ENCODE data around the gene TIPRL.

TIPRL gene

DNA sequence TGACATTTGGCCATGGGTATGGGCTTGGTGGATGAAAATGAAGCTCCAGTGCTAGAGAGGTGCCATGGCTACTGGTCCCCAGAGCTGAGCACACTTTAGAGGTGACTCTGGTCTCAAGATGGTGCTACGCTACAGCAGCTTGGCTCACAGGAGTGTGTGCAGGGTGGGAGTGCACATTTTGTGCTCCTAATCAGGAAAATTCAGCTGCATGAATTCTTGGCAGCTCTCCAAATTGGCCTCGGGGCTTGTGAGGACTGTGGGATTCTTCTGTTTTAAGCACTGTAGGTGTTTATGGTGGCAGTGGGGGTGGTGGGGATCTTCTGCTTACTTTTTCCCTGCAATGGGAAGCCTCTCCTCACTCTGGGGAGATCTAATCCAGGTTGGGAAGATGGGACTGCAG, 17.3 kb upstream of the TIPRL start:
- Histone ChIP-seq H3K36me3 (ENCODE audit: insufficient read depth) (no peaks in the 10 kb centered on the region), H3K27ac (no peak overlapping the region), H3K27me3 (ENCODE audit: insufficient read depth, low read depth) (no peaks in the 10 kb centered on the region; the same call in 1 of the 2 replicates), H4K20me1 (ENCODE audit: insufficient read depth) (no peaks in the 10 kb centered on the region), H3K4me2 (no peak overlapping the region), H3K79me2 (ENCODE audit: insufficient read depth, low read depth) (no peaks in the 10 kb centered on the region), H2AFZ (ENCODE audit: low read depth) (no peak overlapping the region), H3K4me1 (ENCODE audit: low read depth, poor library complexity, severe bottlenecking) (no peaks in the 10 kb centered on the region), H3K4me3 (IDR thresholded peaks at IDR 0.05; ENCODE audit: insufficient read depth, low read depth, low read length) (no peak overlapping the region), H3K9ac (no peak overlapping the region)
- TF ChIP-seq CTCF (conservative IDR thresholded peaks at IDR 0.05; ENCODE audit: low read depth, low read length) = no peak

DNA sequence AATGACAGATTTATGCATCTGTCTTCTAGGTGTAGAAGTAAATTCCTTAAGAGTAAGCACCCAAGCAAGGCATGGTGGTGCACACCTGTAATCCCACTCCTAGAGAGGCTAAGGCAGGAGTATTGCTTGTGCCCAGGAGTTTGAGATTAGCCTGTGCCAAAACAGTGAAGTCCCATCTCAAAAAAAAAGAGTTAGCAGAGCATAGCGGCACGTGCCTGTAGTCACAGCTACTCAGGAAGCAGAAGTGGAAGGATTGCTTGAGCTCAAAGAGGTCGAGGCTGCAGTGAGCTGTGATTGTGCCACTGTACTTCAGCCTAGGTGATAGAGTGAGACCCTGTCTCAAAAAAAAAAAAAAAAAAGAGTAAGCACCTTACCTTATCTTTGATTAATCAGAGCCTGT, 15.1 kb upstream of the TIPRL start:
- Histone ChIP-seq H3K4me3 (IDR thresholded peaks at IDR 0.05; ENCODE audit: insufficient read depth, low read depth, low read length) (no peak overlapping the region), H3K27me3 (ENCODE audit: insufficient read depth, low read depth) (no peaks in the 10 kb centered on the region; the same call in 1 of the 2 replicates), H3K4me2 (no peak overlapping the region), H3K27ac (no peak overlapping the region), H4K20me1 (ENCODE audit: insufficient read depth) (no peaks in the 10 kb centered on the region), H3K36me3 (ENCODE audit: insufficient read depth) (no peaks in the 10 kb centered on the region), H3K4me1 (ENCODE audit: low read depth, poor library complexity, severe bottlenecking) (no peaks in the 10 kb centered on the region), H2AFZ (ENCODE audit: low read depth) (no peak overlapping the region), H3K9ac (no peak overlapping the region), H3K79me2 (ENCODE audit: insufficient read depth, low read depth) (no peaks in the 10 kb centered on the region)
- no peak for TF ChIP-seq CTCF (conservative IDR thresholded peaks at IDR 0.05; ENCODE audit: low read depth, low read length)

- Histone ChIP-seq H3K9ac (no peak overlapping the region), H3K4me2 (no peak overlapping the region), H4K20me1 (ENCODE audit: insufficient read depth) (no peaks in the 10 kb centered on the region), H2AFZ (ENCODE audit: low read depth) (no peak overlapping the region), H3K27me3 (ENCODE audit: insufficient read depth, low read depth) (no peaks in the 10 kb centered on the region; the same call in 1 of the 2 replicates), H3K4me1 (ENCODE audit: low read depth, poor library complexity, severe bottlenecking) (no peaks in the 10 kb centered on the region), H3K27ac (no peak overlapping the region), H3K4me3 (IDR thresholded peaks at IDR 0.05; ENCODE audit: insufficient read depth, low read depth, low read length) (no peak overlapping the region), H3K36me3 (ENCODE audit: insufficient read depth) (no peaks in the 10 kb centered on the region), H3K79me2 (ENCODE audit: insufficient read depth, low read depth) (no peaks in the 10 kb centered on the region)
- TF ChIP-seq CTCF (conservative IDR thresholded peaks at IDR 0.05; ENCODE audit: low read depth, low read length) = no peak
Observed at GRCh38 chr1:168164771-168165170, 14.0 kb upstream of the TIPRL start.

DNA sequence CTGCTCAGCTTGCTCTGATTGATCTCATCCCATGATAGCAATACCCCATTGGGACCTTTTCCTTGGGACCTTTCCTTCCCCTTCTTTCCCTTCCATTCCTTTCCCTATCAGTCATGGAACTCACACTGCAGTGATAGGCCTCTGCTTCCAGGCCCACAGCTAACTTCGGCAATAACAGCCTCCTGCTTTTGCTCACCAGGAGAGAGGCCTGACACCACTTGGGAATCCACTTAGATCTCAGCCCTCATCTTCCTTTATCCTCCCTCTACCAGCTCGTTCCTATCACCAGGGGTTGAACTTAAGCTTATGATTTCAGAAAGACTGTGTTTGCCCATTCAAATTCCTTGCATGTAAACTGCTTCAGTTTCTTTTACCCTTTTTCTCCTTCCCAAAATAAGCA, 11.0 kb upstream of the TIPRL start:
- no peak overlapping the region for H2AFZ ChIP-seq (ENCODE audit: low read depth)
- H3K4me2 ChIP-seq = no peak overlapping the region
- no peaks in the 10 kb centered on the region for H3K27me3 ChIP-seq (ENCODE audit: insufficient read depth, low read depth)
- H3K36me3 ChIP-seq (ENCODE audit: insufficient read depth) = no peaks in the 10 kb centered on the region
- H4K20me1 ChIP-seq (ENCODE audit: insufficient read depth) = no peaks in the 10 kb centered on the region
- no peak overlapping the region for H3K27ac ChIP-seq
- TF ChIP-seq CTCF (conservative IDR thresholded peaks at IDR 0.05; ENCODE audit: low read depth, low read length) = no peak
- no peaks in the 10 kb centered on the region for H3K79me2 ChIP-seq (ENCODE audit: insufficient read depth, low read depth)
- no peak overlapping the region for H3K9ac ChIP-seq
- no peaks in the 10 kb centered on the region for H3K4me1 ChIP-seq (ENCODE audit: low read depth, poor library complexity, severe bottlenecking)
- no peak overlapping the region for H3K4me3 ChIP-seq (IDR thresholded peaks at IDR 0.05; ENCODE audit: insufficient read depth, low read depth, low read length)
